GM10248 (cell line): ENCODE results near the gene COMMD7.

Source experiments
- CTCF ChIA-PET: fragments of 300-600 bp; sonication (Branson Sonifier 250); formaldehyde crosslinking; extraction: SDS; loops from one replicate; lab custom pipeline; 2021; ENCODE audit warnings: antibody characterized with exemption; lab: Yijun Ruan, JAX
- POLR2A ChIA-PET: fragments of 350-650 bp; sonication (Branson Sonifier 250); formaldehyde crosslinking; extraction: SDS; loops from one replicate; lab custom pipeline; 2020; ENCODE audit warnings: antibody characterized with exemption; lab: Yijun Ruan, JAX
- DNase-seq: peaks from one replicate; pipeline ENCODE4 v3.0.0; 2012; ENCODE audit errors: extremely low spot score
- TF ChIP-seq, protein P1 (sequence below): IDR thresholded peaks from 2 replicates; pipeline ENCODE4 v1.5.1; 2012; ENCODE audit warnings: mild to moderate bottlenecking, low read depth; ENCODE audit errors: extremely low read depth, missing control alignments, control extremely low read depth

The COMMD7 gene

DNA sequence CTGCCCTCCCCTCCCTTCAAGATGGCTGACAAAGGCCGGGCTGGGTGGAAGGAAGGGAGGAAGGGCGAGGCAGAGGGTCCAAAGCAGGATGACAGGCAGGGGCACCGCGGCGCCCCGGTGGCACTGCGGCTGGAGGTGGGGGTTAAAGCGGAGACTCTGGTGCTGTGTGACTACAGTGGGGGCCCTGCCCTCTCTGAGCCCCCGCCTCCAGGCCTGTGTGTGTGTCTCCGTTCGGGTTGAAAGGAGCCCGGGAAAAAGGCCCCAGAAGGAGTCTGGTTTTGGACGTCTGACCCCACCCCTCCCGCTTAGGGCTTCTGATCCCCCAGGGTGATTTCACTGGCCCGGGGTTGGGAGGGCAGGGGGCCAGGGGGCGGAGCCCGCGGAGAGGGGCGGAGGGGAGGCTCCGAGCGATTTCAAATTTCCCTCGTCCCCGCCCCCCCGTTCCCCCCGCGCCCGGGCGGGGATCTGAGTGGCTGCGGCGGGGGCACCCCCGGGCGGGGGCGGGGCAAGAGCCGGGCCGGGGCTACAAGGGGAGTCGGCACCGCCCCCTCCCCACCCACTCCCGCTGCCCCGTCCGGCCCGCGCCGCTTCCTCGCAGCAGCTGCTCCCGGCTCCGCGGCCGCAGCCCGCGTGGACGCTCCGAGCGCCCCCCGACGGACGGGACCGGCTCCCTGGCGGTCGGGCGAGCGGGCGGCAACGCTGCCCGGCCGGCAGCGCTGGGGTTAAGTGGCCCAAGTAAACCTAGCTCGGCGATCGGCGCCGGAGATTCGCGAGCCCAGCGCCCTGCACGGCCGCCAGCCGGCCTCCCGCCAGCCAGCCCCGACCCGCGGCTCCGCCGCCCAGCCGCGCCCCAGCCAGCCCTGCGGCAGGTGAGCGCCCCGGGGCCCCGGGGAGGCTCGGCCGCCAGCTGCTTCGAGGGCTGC, 18.8 kb upstream of the COMMD7 start, which contains the start of gene DNMT3B:
DNMT3B (plus strand) TSS at position 555 of the 923 bp plus-strand sequence. CDS start 17,939 bp downstream, outside the sequence.
- POLR2A ChIA-PET, result no interaction called here
- CTCF ChIA-PET, result interaction anchor here (1.6 to 9.3 kb wide), 5 partner anchors 13 to 32 kb away, joined by 4 to 81 read pairs (median 7); partner anchors contain the start of gene COMMD7
- DNase-seq, result peak; percentile 88
- TF ChIP-seq, protein P1, sequence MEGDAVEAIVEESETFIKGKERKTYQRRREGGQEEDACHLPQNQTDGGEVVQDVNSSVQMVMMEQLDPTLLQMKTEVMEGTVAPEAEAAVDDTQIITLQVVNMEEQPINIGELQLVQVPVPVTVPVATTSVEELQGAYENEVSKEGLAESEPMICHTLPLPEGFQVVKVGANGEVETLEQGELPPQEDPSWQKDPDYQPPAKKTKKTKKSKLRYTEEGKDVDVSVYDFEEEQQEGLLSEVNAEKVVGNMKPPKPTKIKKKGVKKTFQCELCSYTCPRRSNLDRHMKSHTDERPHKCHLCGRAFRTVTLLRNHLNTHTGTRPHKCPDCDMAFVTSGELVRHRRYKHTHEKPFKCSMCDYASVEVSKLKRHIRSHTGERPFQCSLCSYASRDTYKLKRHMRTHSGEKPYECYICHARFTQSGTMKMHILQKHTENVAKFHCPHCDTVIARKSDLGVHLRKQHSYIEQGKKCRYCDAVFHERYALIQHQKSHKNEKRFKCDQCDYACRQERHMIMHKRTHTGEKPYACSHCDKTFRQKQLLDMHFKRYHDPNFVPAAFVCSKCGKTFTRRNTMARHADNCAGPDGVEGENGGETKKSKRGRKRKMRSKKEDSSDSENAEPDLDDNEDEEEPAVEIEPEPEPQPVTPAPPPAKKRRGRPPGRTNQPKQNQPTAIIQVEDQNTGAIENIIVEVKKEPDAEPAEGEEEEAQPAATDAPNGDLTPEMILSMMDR, result peak; percentile 22

DNA sequence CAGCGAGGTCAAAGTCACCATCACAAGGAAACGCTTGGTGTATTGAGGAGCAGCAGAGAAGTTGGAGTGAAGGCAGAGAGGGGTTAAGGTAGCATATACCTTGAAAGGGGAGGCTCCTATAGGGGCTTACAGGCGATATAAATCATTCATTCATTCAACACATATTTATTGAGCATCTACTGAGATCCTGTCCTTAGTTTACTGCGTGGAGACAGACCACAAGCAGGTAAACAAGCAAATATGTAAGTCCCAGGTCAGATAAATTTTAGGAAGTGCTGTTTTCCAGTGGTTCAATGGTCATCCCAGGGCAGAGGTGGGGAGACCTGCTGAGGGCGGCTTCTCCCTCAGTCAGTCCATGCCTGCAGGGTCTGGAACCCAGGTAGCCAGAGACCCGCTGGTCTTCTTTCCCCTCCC, 18.2 kb upstream of the COMMD7 start:
- no peak for DNase-seq
- ChIA-PET CTCF (interaction anchor here (0.8 to 2.6 kb wide), 5 partner anchors 17 to 31 kb away, joined by 3 to 14 read pairs (median 4); partner anchors contain the start of gene COMMD7), POLR2A (no interaction called here)
- TF ChIP-seq, protein P1, result no peak

DNA sequence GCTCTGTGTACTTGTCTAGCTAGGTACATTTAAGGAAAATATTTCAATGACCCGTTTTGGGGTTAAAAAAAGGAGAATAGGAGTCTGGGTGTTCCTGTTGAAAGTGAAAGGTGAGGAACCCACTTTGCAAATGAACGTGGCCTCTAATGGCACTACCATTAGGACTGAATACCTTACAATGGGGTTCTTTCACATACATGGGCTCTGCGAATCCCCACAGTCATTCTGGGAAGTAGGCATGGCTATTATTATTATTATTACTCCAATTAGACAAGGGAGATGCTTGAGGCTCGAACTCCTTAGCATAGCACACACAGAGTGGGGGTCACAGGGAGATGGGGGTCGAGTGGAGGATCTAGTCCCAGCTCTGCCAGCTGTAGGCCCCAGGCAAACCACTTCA, 12.9 kb upstream of the COMMD7 start:
- ChIA-PET POLR2A (no interaction called here), CTCF (no interaction called here)
- DNase-seq, result no peak
- TF ChIP-seq, protein P1, result no peak

DNA sequence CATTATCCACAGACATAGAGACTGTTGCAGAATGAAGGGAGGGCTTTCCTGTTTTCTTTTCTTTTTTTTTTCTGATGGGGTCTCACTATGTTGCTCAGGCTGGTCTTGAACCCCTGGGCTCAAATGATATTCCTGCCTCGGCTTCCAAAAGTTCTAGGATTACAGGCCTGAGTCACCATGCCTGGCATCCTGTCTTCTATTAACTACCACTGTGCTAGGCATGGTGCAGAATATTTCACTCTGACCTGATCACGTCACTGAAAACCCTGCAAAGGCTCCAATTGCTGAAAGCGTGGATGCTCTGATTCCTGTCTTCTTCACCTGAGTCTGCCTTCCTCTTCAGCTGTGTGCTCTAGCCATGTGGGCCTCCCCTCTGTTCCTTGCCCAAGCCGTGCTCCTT, 10.5 kb upstream of the COMMD7 start:
- CTCF ChIA-PET, result no interaction called here
- POLR2A ChIA-PET, result no interaction called here
- no peak for DNase-seq
- TF ChIP-seq, protein P1, result no peak

DNA sequence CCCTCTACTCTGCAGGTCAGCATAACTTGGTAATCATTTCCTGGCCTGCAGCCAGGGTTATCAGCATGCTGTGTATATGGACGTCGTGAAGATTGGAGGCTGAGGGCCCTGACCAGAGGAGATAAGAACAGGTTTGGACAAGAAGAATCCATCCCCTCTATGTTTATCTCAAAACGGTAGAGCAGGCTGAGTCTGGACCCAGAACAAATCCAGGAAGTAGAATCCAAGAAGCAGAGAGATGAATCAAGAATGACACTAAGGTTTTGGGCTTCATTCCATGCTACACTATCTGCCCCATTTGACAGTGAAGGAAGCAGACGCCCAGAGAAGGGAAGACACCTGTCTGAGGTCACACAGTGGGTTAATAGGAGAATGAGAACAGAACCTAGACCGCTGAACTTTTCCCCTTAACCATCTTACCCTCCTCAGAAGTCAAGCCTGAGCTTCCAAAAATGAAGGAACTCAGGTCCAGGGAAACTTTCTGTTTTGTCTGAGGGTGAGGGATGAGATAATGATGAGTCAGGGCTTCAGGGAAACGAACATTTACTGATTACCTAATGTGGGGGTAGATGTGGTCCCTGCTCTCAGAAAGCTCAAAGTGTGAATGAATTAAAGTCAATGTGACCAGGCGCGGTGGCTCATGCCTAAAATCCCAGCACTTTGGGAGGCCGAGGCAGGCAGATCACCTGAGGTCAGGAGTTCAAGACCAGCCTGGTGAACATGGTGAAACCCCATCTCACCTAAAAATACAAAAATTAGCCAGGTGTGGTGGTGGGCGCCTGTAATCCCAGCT, 9.4 kb upstream of the COMMD7 start:
- ChIA-PET POLR2A (no interaction called here), CTCF (no interaction called here)
- DNase-seq, result no peak
- TF ChIP-seq, protein P1, result no peak

DNA sequence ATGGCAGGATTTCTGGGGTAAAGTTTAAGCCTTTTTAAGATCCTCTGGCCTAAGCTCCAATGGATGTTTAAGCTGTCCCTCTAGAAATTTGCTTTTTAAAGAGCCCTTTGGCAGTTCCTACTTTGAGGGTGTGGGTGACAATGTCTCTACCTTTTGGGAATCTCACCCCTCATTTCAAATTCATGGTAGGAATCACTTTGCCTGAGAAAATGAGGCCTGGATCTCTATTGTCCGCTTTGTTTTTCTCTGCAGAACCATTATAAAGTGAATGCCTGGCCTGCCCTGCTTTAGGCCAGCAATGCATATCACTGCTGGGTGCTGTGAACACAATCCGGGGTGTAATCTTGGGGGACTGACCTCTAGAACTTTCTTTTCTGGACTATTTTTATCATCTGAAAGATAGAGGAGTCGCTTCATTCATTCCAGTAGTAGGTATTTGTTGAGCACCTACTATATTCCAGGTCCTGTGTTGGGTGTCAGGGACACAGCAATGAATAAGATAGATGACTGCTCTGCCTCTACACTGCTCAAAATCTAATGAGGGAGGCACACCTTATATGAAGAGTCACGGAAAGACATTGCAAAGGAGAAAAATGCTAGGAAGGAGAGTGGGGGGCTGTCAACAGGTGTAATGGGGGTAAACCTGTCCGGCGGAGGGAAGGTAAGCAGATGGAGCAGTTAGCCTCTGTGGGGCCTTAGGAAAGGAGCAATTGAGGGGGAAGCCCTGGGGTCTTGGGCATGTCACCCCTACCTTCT, 8.6 kb upstream of the COMMD7 start:
- ChIA-PET POLR2A (no interaction called here), CTCF (interaction anchor here (1.4 kb wide), 1 partner anchor 27 kb away, joined by 4 read pairs; no protein-coding TSS in a partner anchor)
- TF ChIP-seq, protein P1, result no peak
- no peak for DNase-seq
